Gastrocnemius medialis (tissue), 4 donors: Measurements from ENCODE around the gene ENAH. TPM values are rescaled to one million over a fixed set of nuclear protein-coding genes. Genes with fewer than 3 reads are reported as not detected.

Experiments
- ATAC-seq, 2 donors: fragments of 150-250 bp; one replicate each; pipeline ENCODE4 v1.9.1; 2016
- DNase-seq, 2 donors: peaks; one replicate each; pipeline ENCODE4 v3.0.0-alpha.2; 2019
- H3K27ac ChIP-seq, 4 donors: fragments of 200-600 bp; sonication (generic); 1 replicate in 1 of 4; 2 replicates in 3 of 4; pipeline ENCODE4 v1.5.1; 2016 to 2018; ENCODE audit warnings: mild to moderate bottlenecking in 2 of 4, moderate library complexity in 1 of 4
- H3K27me3 ChIP-seq, 3 donors: fragments of 200-600 bp; sonication (generic) in 2 of 3; 1 replicate in 1 of 3; 2 replicates in 2 of 3; pipeline versions ENCODE4 v1.5.1 to v1.6.0; 2016 to 2019; ENCODE audit warnings: mild to moderate bottlenecking in 1 of 3, moderate library complexity in 1 of 3
- H3K36me3 ChIP-seq, 2 donors: fragments of 200-600 bp; sonication (generic) in 1 of 2; one replicate each; pipeline ENCODE4 v1.5.1; 2017 to 2018
- H3K4me1 ChIP-seq, 2 donors: fragments of 200-600 bp; sonication (generic) in 1 of 2; one replicate each; pipeline ENCODE4 v1.5.1; 2016 to 2017; ENCODE audit warnings: mild to moderate bottlenecking in 2 of 2
- H3K4me3 ChIP-seq, 4 donors: fragments of 200-600 bp; sonication (generic) in 3 of 4; 1 replicate in 1 of 4; 2 replicates in 3 of 4; pipeline ENCODE4 v1.5.1; 2016 to 2019; ENCODE audit warnings: mild to moderate bottlenecking in 2 of 4
- H3K9me3 ChIP-seq, 3 donors: fragments of 200-600 bp; sonication (generic) in 2 of 3; 1 replicate in 1 of 3; 2 replicates in 2 of 3; pipeline ENCODE4 v1.5.1; 2016 to 2019
- CTCF ChIP-seq, 5 experiments: fragments of 450-650 bp in 3 of 5; fragments of 200-600 bp in 2 of 5; sonication (generic) in 2 of 5; IDR thresholded peaks in 4 of 5; conservative IDR thresholded peaks in 1 of 5; 1 replicate in 4 of 5; 2 replicates in 1 of 5; pipeline ENCODE4 v1.5.1; 2016 to 2019; ENCODE audit warnings: antibody characterized with exemption in 5 of 5, mild to moderate bottlenecking in 3 of 5, moderate library complexity in 3 of 5
- POLR2A ChIP-seq, 2 donors: fragments of 450-650 bp; IDR thresholded peaks; one replicate each; pipeline ENCODE4 v1.6.1; 2017; ENCODE audit warnings: antibody characterized with exemption in 2 of 2, mild to moderate bottlenecking in 2 of 2, moderate library complexity in 2 of 2
- in situ Hi-C, 4 donors: fragments of 200-750 bp; cut with MboI; loops; one replicate each; pipeline versions ENCODE4 v1.15.0 to v1.8.0; 2017; ENCODE audit warnings: low sequenced_read_pairs in 4 of 4
- intact Hi-C: fragments of 100-400 bp; cut with DNase I; formaldehyde crosslinking; loops from one replicate; pipeline ENCODE4 v1.15.1; 2023; ENCODE audit warnings: low total_unique reads
- total RNA-seq, 4 donors: library from RNA; depleted of rRNA; stranded (reverse); fragments of >200 nt; gene quantifications; one replicate each; pipeline versions ENCODE4 v1.1.0 to v1.2.3, GENCODE V29; 2016

The ENAH gene
- total RNA-seq, 4 donors from 2014 or later, result 56.1 to 112 (median 62.2) TPM

- in situ Hi-C loops, result loop anchor here (5.0 to 10.0 kb wide), 5 partner anchors 281 to 491 kb away; partner anchors contain the start of gene SRP9 (in 1 of the 4)
- intact Hi-C loops, result no loop called here
- no peak overlapping the region for H3K4me3 ChIP-seq
These were observed 168.9 kb downstream of the ENAH start for GRCh38 chr1:225483818-225484656.

GRCh38 chr1:225482421-225482950, 170.4 kb downstream of the ENAH start:
- H3K27ac ChIP-seq, result no peak overlapping the region
- intact Hi-C loops (no loop called here), in situ Hi-C loops (loop anchor here (5.0 to 10.0 kb wide), 5 partner anchors 282 to 492 kb away; partner anchors contain the start of gene SRP9 (in 1 of the 4))
- no peak overlapping the region for H3K4me3 ChIP-seq
- no peak for ATAC-seq
- no peaks in the 10 kb centered on the region for H3K9me3 ChIP-seq
- H3K36me3 ChIP-seq, result no peaks in the 10 kb centered on the region
- no peak for DNase-seq
- no peak for TF ChIP-seq POLR2A (IDR thresholded peaks at IDR 0.05)
- no peak for TF ChIP-seq CTCF (IDR thresholded peaks at IDR 0.05 in 4 of 5, conservative IDR thresholded peaks at IDR 0.05 in 1 of 5)
- no peaks in the 10 kb centered on the region for H3K27me3 ChIP-seq
- peaks cover 0 to 4% of the 10 kb centered on the region in 2 donors for H3K4me1 ChIP-seq

More at GRCh38 chr1:225483818-225484656, 168.9 kb downstream of the ENAH start:
- no peaks in the 10 kb centered on the region for H3K27me3 ChIP-seq
- TF ChIP-seq CTCF (IDR thresholded peaks at IDR 0.05 in 4 of 5, conservative IDR thresholded peaks at IDR 0.05 in 1 of 5) (no peak), POLR2A (IDR thresholded peaks at IDR 0.05) (no peak)
- H3K9me3 ChIP-seq, result no peaks in the 10 kb centered on the region
- H3K27ac ChIP-seq, result no peak overlapping the region
- DNase-seq (no peak), ATAC-seq (no peak)
- H3K4me1 ChIP-seq, result peaks cover 0 to 4% of the 10 kb centered on the region in 2 donors
- no peaks in the 10 kb centered on the region for H3K36me3 ChIP-seq

DNA sequence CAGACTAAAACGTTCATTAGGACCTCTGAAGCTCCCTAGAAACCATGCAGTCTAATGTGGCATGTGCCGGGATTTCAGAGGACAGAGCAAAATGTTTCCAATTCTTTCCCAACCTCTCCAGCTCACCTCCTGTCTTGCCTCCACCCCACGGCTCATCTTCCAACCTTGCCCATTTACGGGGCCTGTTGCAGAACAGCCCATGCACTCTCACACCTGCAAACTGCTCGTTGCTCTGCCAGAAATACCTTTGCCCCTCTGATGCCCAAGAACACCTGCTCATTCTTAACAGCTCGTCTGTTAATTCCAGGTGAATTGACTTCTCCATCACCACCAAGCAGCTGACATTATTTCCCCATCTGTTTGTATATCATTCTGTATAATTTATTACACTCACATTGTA, 171.2 kb downstream of the ENAH start:
- no peak for ATAC-seq
- H3K9me3 ChIP-seq, result no peaks in the 10 kb centered on the region
- no peak overlapping the region for H3K27ac ChIP-seq
- H3K4me1 ChIP-seq, result peaks cover 0 to 4% of the 10 kb centered on the region in 2 donors
- H3K4me3 ChIP-seq, result no peak overlapping the region
- in situ Hi-C loops, result loop anchor here (5.0 to 10.0 kb wide), 5 partner anchors 283 to 493 kb away; partner anchors contain the start of gene SRP9 (in 1 of the 4)
- TF ChIP-seq CTCF (IDR thresholded peaks at IDR 0.05 in 4 of 5, conservative IDR thresholded peaks at IDR 0.05 in 1 of 5) (no peak), POLR2A (IDR thresholded peaks at IDR 0.05) (no peak)
- no peak for DNase-seq
- no peaks in the 10 kb centered on the region for H3K36me3 ChIP-seq
- intact Hi-C loops, result no loop called here
- no peaks in the 10 kb centered on the region for H3K27me3 ChIP-seq

GRCh38 chr1:225480825-225481434, 172.0 kb downstream of the ENAH start:
- intact Hi-C loops, result no loop called here
- Histone ChIP-seq H3K36me3 (no peaks in the 10 kb centered on the region), H3K4me1 (peaks cover 0 to 4% of the 10 kb centered on the region in 2 donors), H3K27ac (no peak overlapping the region), H3K4me3 (no peak overlapping the region), H3K27me3 (no peaks in the 10 kb centered on the region), H3K9me3 (no peaks in the 10 kb centered on the region)
- TF ChIP-seq CTCF (IDR thresholded peaks at IDR 0.05 in 4 of 5, conservative IDR thresholded peaks at IDR 0.05 in 1 of 5) (peak; percentile 57 to 80 (median 63)), POLR2A (IDR thresholded peaks at IDR 0.05) (no peak)
- in situ Hi-C loops, result loop anchor here (5.0 to 10.0 kb wide), 5 partner anchors 284 to 494 kb away; partner anchors contain the start of gene SRP9 (in 1 of the 4)
- ATAC-seq, result peak; percentile 48 to 71
- DNase-seq, result peak in 1 of 2 donors; percentile 42
